GM12874 (cell line): Measurements from ENCODE around the gene NOC2L.
A peak's percentile ranks its signal among the peaks of the same experiment; 100 is the strongest.

Source experiments
- CTCF ChIP-seq: IDR thresholded peaks from 2 replicates; pipeline ENCODE4 v1.5.1; 2011; ENCODE audit warnings: low read depth, mild to moderate bottlenecking, control low read depth, low read length, moderate library complexity; ENCODE audit not compliant: insufficient read depth

Gene NOC2L

GRCh38 chr1:984476-984814 is 25.4 kb upstream of the NOC2L start:
- no peak for TF ChIP-seq CTCF

DNA sequence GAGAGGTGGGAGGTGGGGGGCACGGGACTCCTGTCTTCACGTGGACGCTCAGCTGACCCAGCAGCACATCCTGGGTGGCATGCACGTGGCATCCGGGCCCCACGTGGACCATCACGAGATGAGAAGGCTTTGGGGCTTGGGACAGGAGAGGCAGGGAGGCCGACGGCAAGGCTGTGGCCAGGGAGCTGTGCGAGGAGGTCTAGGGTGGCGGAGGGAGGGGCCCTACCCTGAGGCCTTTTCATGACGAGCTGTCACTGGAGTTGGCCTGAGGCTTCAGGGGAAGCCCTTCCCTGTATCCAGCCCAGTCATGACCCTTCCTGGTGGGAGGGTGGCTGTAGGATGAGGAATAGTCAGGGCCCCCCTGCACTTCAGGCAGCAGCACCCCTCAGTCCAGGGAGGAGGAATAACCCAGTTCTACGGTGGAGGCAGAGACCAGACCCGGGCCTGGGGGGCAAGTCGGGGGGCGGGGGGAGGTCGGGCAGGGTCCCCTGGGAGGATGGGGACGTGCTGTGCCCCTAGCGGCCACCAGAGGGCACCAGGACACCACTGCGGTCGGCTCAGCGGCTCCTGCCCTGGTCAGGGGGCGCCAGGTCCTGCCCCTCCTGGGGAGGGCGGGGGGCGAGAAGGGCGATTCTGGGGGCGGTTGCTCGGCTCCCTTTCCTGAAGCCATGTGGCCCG is 24.9 kb upstream of the NOC2L start:
- peak; percentile 95 for TF ChIP-seq CTCF

GRCh38 chr1:982765-983436 is 23.8 kb upstream of the NOC2L start:
- no peak for TF ChIP-seq CTCF

DNA sequence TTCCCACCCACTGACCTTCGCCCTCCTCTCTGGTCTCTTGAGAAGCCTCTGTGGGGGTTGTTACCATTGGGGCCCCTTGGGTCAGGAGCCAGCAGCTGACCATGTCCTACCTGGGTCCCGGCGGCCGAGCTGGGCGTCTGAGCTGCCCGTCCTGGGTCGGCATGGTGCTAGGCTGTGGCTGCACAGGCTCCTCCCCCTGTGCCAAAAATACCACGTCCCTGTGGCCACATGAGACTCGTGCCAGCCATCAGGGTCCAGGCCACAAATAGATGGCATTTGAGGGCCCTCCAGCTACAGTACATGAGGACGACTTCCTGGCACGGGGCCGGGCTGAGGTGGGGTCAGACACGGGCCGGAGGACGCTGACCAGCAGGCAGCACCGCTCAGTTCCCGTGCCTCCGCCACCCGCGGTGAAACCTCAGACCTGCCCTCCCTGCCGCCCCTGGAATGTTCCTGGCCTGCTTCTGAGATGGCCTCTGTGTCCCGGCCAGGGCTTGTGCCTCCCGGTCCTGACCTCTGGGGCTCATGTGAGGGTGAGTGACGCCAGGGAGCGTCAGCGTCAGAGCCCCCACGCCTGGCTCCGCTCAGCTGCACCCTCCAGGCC is 23.0 kb upstream of the NOC2L start, which contains the start of gene PERM1:
PERM1 (minus strand) TSS at position 139 of the 604 bp plus-strand sequence. CDS start 1,064 bp downstream, outside the sequence.
- TF ChIP-seq CTCF = no peak

GRCh38 chr1:981491-981954 is 22.5 kb upstream of the NOC2L start:
- TF ChIP-seq CTCF = no peak

DNA sequence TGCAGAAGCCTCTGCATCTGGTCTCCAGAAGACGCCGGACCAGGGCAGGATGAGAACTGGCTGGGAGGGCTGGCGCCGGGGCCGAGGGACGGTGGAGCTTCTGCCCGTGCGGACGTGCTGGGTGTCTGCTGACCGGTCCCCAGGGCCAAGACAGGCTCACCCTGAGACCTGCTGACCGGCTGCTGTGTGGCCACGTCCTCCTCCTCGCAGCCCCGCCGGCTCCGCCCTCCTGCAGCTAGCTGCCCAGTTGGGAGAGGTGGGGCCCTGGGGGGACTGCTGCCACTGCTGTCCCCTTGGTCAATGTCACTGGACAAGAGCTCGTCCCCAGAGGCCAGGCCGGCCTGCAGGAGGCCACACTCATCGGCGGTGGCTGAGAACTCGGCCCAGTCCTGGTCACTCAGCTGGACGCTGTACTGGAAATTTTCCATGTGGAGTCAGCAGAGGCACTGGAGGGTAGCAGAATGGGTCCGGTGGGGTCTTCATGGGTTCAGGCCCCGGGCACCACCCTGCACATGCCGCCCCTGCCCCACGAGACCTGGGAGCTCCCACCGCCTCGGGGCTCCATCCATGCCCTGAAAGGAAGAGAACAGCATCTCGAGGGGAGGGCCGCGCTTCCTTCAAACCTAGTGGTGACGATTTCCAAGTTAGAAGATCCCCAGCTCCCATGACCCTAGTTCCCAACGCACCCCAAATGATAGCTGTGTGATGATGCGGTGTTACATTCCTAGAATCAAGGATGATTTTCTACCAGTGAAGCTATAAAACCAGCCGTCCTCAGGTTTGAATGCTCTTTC is 21.7 kb upstream of the NOC2L start:
- no peak for TF ChIP-seq CTCF

DNA sequence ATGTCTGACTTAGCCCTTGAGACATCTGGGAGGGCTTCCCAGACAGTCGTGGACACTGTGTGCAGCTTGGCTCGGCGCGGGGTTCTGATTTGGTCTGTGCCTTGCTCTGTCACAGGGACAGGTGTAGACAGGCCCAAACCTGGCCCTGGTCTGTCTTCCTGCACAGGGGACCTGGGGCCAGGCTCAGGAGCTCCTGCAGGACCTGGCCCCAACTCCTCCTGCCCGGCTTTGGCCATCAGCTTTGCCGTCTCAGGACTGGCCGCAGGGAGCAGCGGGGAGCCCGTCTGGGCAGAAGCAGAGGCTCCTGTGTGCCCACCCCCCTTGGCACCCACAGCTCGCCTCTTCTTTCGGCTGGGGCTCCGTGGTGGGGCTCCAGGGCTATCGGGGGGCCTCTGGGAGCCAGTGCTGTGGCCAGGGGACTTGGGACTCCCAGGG is 21.1 kb upstream of the NOC2L start:
- TF ChIP-seq CTCF = no peak
